MM.1S (cell line): ENCODE data around the gene USP32.

ENCODE experiments used
- DNase-seq: peaks from one replicate; pipeline ENCODE4 v3.0.0-alpha.2; 2015
- H2AFZ ChIP-seq: fragments of 300-600 bp; sonication (generic); 2 replicates; pipeline ENCODE4 v1.6.0; 2016; ENCODE audit warnings: antibody characterized with exemption, low read length
- H3F3A ChIP-seq: fragments of 300-600 bp; sonication (generic); 2 replicates; pipeline ENCODE4 v1.6.1; 2016; ENCODE audit warnings: mild to moderate bottlenecking, antibody characterized with exemption, low read length, moderate library complexity, mixed read lengths; ENCODE audit not compliant: insufficient read depth
- H3K27ac ChIP-seq: fragments of 300-600 bp; sonication (generic); 2 replicates; pipeline ENCODE4 v1.5.1; 2016; ENCODE audit warnings: mild to moderate bottlenecking, low read length
- H3K27me3 ChIP-seq: fragments of 300-600 bp; sonication (generic); replicated peaks from 2 replicates; pipeline ENCODE4 v1.6.0; 2016; ENCODE audit warnings: low read length; ENCODE audit not compliant: insufficient read depth
- H3K36me3 ChIP-seq: fragments of 300-600 bp; sonication (generic); replicated peaks from 2 replicates; pipeline ENCODE4 v1.6.1; 2016; ENCODE audit warnings: mild to moderate bottlenecking, low read length, mixed read lengths; ENCODE audit not compliant: insufficient read depth
- H3K4me1 ChIP-seq: fragments of 300-600 bp; sonication (generic); 2 replicates; pipeline ENCODE4 v1.6.1; 2016; ENCODE audit warnings: low read length, mixed read lengths
- H3K4me2 ChIP-seq: fragments of 300-600 bp; sonication (generic); 2 replicates; pipeline ENCODE4 v1.6.0; 2016; ENCODE audit warnings: low read depth, low read length
- H3K4me3 ChIP-seq: fragments of 300-600 bp; sonication (generic); 2 replicates; pipeline ENCODE4 v1.5.1; 2016; ENCODE audit warnings: low read length, mixed read lengths
- H3K79me2 ChIP-seq: fragments of 300-600 bp; sonication (generic); 2 replicates; pipeline ENCODE4 v1.6.1; 2016; ENCODE audit warnings: mixed run types, low read length, mixed read lengths
- H3K9ac ChIP-seq: fragments of 300-600 bp; sonication (generic); 2 replicates; pipeline ENCODE4 v1.6.1; 2016; ENCODE audit warnings: low read length, mixed read lengths
- H3K9me2 ChIP-seq: fragments of 300-600 bp; sonication (generic); replicated peaks from 2 replicates; pipeline ENCODE4 v1.6.1; 2016; ENCODE audit warnings: mild to moderate bottlenecking, low read length, mixed read lengths; ENCODE audit not compliant: insufficient read depth
- H3K9me3 ChIP-seq: fragments of 300-600 bp; sonication (generic); replicated peaks from 2 replicates; pipeline ENCODE4 v1.6.1; 2016; ENCODE audit warnings: mild to moderate bottlenecking, low read length, mixed read lengths; ENCODE audit not compliant: insufficient read depth
- H4K20me1 ChIP-seq: fragments of 300-600 bp; sonication (generic); 2 replicates; pipeline ENCODE4 v1.6.1; 2016; ENCODE audit warnings: mild to moderate bottlenecking, low read length, moderate library complexity, mixed read lengths; ENCODE audit not compliant: insufficient read depth
- EZH2 ChIP-seq: fragments of 300-600 bp; sonication (generic); optimal IDR thresholded peaks from 2 replicates; pipeline ENCODE3; 2017; ENCODE audit warnings: low read depth, mild to moderate bottlenecking, antibody characterized with exemption, low read length, mixed read lengths
- EZH2phosphoT487 ChIP-seq: fragments of 300-600 bp; sonication (generic); IDR thresholded peaks from 2 replicates; pipeline ENCODE4 v1.6.1; 2018; ENCODE audit warnings: antibody characterized with exemption, low read length
- TF ChIP-seq, protein P1 (sequence below): fragments of 300-600 bp; sonication (generic); IDR thresholded peaks from 2 replicates; pipeline ENCODE4 v1.5.1; 2016; ENCODE audit warnings: antibody characterized with exemption, low read length, mixed read lengths

USP32 gene

DNA sequence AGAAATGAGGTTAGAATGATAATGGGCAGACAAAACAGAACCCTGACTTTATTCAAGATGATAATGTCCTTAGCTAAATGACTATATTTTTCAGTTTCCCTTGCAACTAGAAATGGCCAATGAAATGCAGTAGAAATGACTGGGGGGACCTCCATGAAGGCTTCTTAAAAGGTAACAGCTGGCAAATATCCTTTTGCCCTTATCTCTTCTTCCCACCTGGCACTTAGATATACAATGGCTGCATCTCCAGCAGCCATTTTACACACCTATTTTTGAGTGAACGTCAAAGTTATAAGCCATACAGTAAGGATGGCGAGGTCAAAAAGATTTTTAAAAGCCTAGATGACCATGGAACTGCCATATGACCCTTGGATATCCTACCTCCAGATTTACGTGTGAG, 39.9 kb downstream of the USP32 start:
- TF ChIP-seq EZH2: no peak
- TF ChIP-seq, protein P1, sequence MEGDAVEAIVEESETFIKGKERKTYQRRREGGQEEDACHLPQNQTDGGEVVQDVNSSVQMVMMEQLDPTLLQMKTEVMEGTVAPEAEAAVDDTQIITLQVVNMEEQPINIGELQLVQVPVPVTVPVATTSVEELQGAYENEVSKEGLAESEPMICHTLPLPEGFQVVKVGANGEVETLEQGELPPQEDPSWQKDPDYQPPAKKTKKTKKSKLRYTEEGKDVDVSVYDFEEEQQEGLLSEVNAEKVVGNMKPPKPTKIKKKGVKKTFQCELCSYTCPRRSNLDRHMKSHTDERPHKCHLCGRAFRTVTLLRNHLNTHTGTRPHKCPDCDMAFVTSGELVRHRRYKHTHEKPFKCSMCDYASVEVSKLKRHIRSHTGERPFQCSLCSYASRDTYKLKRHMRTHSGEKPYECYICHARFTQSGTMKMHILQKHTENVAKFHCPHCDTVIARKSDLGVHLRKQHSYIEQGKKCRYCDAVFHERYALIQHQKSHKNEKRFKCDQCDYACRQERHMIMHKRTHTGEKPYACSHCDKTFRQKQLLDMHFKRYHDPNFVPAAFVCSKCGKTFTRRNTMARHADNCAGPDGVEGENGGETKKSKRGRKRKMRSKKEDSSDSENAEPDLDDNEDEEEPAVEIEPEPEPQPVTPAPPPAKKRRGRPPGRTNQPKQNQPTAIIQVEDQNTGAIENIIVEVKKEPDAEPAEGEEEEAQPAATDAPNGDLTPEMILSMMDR: no peak
- no peak for TF ChIP-seq EZH2phosphoT487
- DNase-seq: no peak
- no peaks in the 10 kb centered on the region for H4K20me1 ChIP-seq
- H3K9ac ChIP-seq: no peak overlapping the region
- H3K36me3 ChIP-seq: no peaks in the 10 kb centered on the region
- no peak overlapping the region for H3K4me3 ChIP-seq
- H3K4me2 ChIP-seq: no peak overlapping the region
- no peaks in the 10 kb centered on the region for H3F3A ChIP-seq
- H2AFZ ChIP-seq: no peak overlapping the region
- H3K27me3 ChIP-seq: no peaks in the 10 kb centered on the region
- no peaks in the 10 kb centered on the region for H3K9me3 ChIP-seq
- H3K27ac ChIP-seq: no peak overlapping the region
- H3K4me1 ChIP-seq: no peaks in the 10 kb centered on the region
- H3K79me2 ChIP-seq: no peaks in the 10 kb centered on the region
- no peaks in the 10 kb centered on the region for H3K9me2 ChIP-seq

- Histone ChIP-seq H3K4me2 (no peak overlapping the region), H3K79me2 (no peaks in the 10 kb centered on the region)
These were observed 40.8 kb downstream of the USP32 start for GRCh38 chr17:60351012-60351695.

GRCh38 chr17:60348616-60349015, 43.3 kb downstream of the USP32 start:
- no peaks in the 10 kb centered on the region for H3F3A ChIP-seq
- no peak for TF ChIP-seq EZH2phosphoT487
- TF ChIP-seq EZH2: no peak
- TF ChIP-seq, protein P1: no peak
- no peak for DNase-seq
- no peaks in the 10 kb centered on the region for H3K36me3 ChIP-seq
- no peaks in the 10 kb centered on the region for H4K20me1 ChIP-seq
- H3K79me2 ChIP-seq: no peaks in the 10 kb centered on the region
- H3K27ac ChIP-seq: no peak overlapping the region
- H3K4me1 ChIP-seq: no peaks in the 10 kb centered on the region
- H3K4me3 ChIP-seq: no peak overlapping the region
- H3K9me3 ChIP-seq: no peaks in the 10 kb centered on the region
- H3K9ac ChIP-seq: no peak overlapping the region
- no peak overlapping the region for H2AFZ ChIP-seq
- H3K9me2 ChIP-seq: no peaks in the 10 kb centered on the region
- no peak overlapping the region for H3K4me2 ChIP-seq
- H3K27me3 ChIP-seq: no peaks in the 10 kb centered on the region

More at GRCh38 chr17:60351012-60351695, 40.8 kb downstream of the USP32 start:
- Histone ChIP-seq H3K4me1 (no peaks in the 10 kb centered on the region), H3F3A (no peaks in the 10 kb centered on the region), H3K9me3 (no peaks in the 10 kb centered on the region), H3K36me3 (no peaks in the 10 kb centered on the region), H4K20me1 (no peaks in the 10 kb centered on the region), H2AFZ (no peak overlapping the region), H3K27ac (no peak overlapping the region), H3K9me2 (no peaks in the 10 kb centered on the region), H3K4me3 (no peak overlapping the region), H3K27me3 (no peaks in the 10 kb centered on the region), H3K9ac (no peak overlapping the region)
- DNase-seq: no peak
- TF ChIP-seq EZH2phosphoT487 (no peak), EZH2 (no peak)
- TF ChIP-seq, protein P1: no peak
